Endothelial cell (in vitro differentiated cells): ENCODE data around the gene HSPA14. TPM values are rescaled to one million over a fixed set of nuclear protein-coding genes. Genes with fewer than 3 reads are reported as not detected.

Experiments used
- DNase-seq: peaks from one replicate; pipeline ENCODE4 v3.0.0; 2021; ENCODE audit warnings: low spot score
- H3K27ac Mint-ChIP-seq: one replicate; pipeline ENCODE4 v1.8.0; 2021; ENCODE audit warnings: mixed read lengths, inconsistent platforms; ENCODE audit not compliant: unreplicated experiment
- H3K27me3 Mint-ChIP-seq: one replicate; pipeline ENCODE4 v1.8.0; 2021; ENCODE audit warnings: mild to moderate bottlenecking, moderate library complexity, mixed read lengths, inconsistent platforms; ENCODE audit not compliant: unreplicated experiment
- H3K36me3 Mint-ChIP-seq: one replicate; pipeline ENCODE4 v1.8.0; 2021; ENCODE audit warnings: mild to moderate bottlenecking, low read depth, mixed read lengths, inconsistent platforms; ENCODE audit not compliant: unreplicated experiment
- H3K4me1 Mint-ChIP-seq: one replicate; pipeline ENCODE4 v1.8.0; 2021; ENCODE audit warnings: mild to moderate bottlenecking, mixed read lengths, inconsistent platforms; ENCODE audit not compliant: unreplicated experiment
- H3K4me3 Mint-ChIP-seq: one replicate; pipeline ENCODE4 v1.8.0; 2021; ENCODE audit warnings: mild to moderate bottlenecking, mixed read lengths, inconsistent platforms; ENCODE audit not compliant: unreplicated experiment
- H3K9me3 Mint-ChIP-seq: one replicate; pipeline ENCODE4 v1.8.0; 2021; ENCODE audit warnings: mixed read lengths, inconsistent platforms; ENCODE audit not compliant: unreplicated experiment
- CTCF ChIP-seq: fragments of 200-600 bp; sonication (generic); IDR thresholded peaks from one replicate; pipeline ENCODE4 v1.5.0; 2021; ENCODE audit warnings: antibody characterized with exemption; ENCODE audit not compliant: unreplicated experiment
- total RNA-seq: library from RNA; stranded (reverse); fragmentation: NEBNext Ultra II Directional; extraction: Animal tissue kit (Norgen Biotek cat#: 25700); gene quantifications from one replicate; pipeline ENCODE4 v1.2.1, GENCODE V29; 2021; ENCODE audit not compliant: unreplicated experiment

HSPA14 gene
- total RNA-seq, 1 donor from 2014 or later: 14.2 TPM

- DNase-seq: no peak
- H3K9me3 Mint-ChIP-seq: no peaks in the 10 kb centered on the region
- peaks cover 69% of the 10 kb centered on the region for H3K36me3 Mint-ChIP-seq
- H3K4me1 Mint-ChIP-seq: peaks cover 4% of the 10 kb centered on the region
- H3K27ac Mint-ChIP-seq: no peak overlapping the region
- no peak for TF ChIP-seq CTCF
- H3K4me3 Mint-ChIP-seq: peak overlapping the region; percentile 21
- no peaks in the 10 kb centered on the region for H3K27me3 Mint-ChIP-seq
Measured at GRCh38 chr10:14916600-14916999, 78.5 kb downstream of the HSPA14 start.

GRCh38 chr10:14917827-14918226 lies 79.7 kb downstream of the HSPA14 start:
- DNase-seq: no peak
- H3K4me1 Mint-ChIP-seq: peaks cover 4% of the 10 kb centered on the region
- no peak overlapping the region for H3K27ac Mint-ChIP-seq
- peaks cover 71% of the 10 kb centered on the region for H3K36me3 Mint-ChIP-seq
- H3K9me3 Mint-ChIP-seq: no peaks in the 10 kb centered on the region
- TF ChIP-seq CTCF: no peak
- H3K4me3 Mint-ChIP-seq: peak overlapping the region; percentile 47
- H3K27me3 Mint-ChIP-seq: no peaks in the 10 kb centered on the region

GRCh38 chr10:14918964-14919363 lies 80.9 kb downstream of the HSPA14 start:
- DNase-seq: no peak
- TF ChIP-seq CTCF: no peak
- Mint-ChIP-seq H3K27ac (no peak overlapping the region), H3K27me3 (no peaks in the 10 kb centered on the region), H3K4me3 (no peak overlapping the region), H3K4me1 (peaks cover 4% of the 10 kb centered on the region), H3K9me3 (no peaks in the 10 kb centered on the region), H3K36me3 (peaks cover 64% of the 10 kb centered on the region)

Other genes with a start within 250 kb of the HSPA14 start
- gene FAM107B, start 63.4 kb upstream of the HSPA14 start, total RNA-seq: 462 TPM
- 1.9 TPM for gene CDNF, start 269 bp upstream of the HSPA14 start, total RNA-seq
- gene MSANTD7, start within 50 bp of the HSPA14 start, total RNA-seq: 17.9 TPM
- 15.6 TPM for gene SUV39H2, start 40.6 kb downstream of the HSPA14 start, total RNA-seq
- gene DCLRE1C, start 115.8 kb downstream of the HSPA14 start, total RNA-seq: 5.5 TPM
- gene MEIG1, start 121.1 kb downstream of the HSPA14 start, total RNA-seq: 0.80 TPM
- gene OLAH, start 205.6 kb downstream of the HSPA14 start, total RNA-seq: 0.54 TPM